Nephron progenitor cell (in vitro differentiated cells): Measurements from ENCODE around the gene LPIN1.

Source experiments
- DNase-seq: peaks from one replicate; pipeline ENCODE4 v3.0.0; 2021
- H3K27ac Mint-ChIP-seq: 2 replicates; pipeline ENCODE4 v1.8.0; 2021; ENCODE audit warnings: mild to moderate bottlenecking, moderate library complexity, mixed read lengths
- H3K27me3 Mint-ChIP-seq: 2 replicates; pipeline ENCODE4 v1.8.0; 2021; ENCODE audit warnings: mild to moderate bottlenecking, low read depth, mixed read lengths; ENCODE audit not compliant: poor library complexity
- H3K36me3 Mint-ChIP-seq: 2 replicates; pipeline ENCODE4 v1.8.0; 2021; ENCODE audit warnings: low read depth, mixed read lengths
- H3K4me1 Mint-ChIP-seq: 2 replicates; pipeline ENCODE4 v1.8.0; 2021; ENCODE audit warnings: mixed read lengths
- H3K4me3 Mint-ChIP-seq: 2 replicates; pipeline ENCODE4 v1.8.0; 2021; ENCODE audit warnings: mild to moderate bottlenecking, moderate library complexity, mixed read lengths
- H3K9me3 Mint-ChIP-seq: 2 replicates; pipeline ENCODE4 v1.8.0; 2021; ENCODE audit warnings: mild to moderate bottlenecking, moderate library complexity, mixed read lengths
- TF ChIP-seq, protein P1 (sequence below): fragments of 200-600 bp; sonication (generic); IDR thresholded peaks from 2 replicates; pipeline ENCODE4 v1.5.0; 2021; ENCODE audit warnings: antibody characterized with exemption

Gene LPIN1

DNA sequence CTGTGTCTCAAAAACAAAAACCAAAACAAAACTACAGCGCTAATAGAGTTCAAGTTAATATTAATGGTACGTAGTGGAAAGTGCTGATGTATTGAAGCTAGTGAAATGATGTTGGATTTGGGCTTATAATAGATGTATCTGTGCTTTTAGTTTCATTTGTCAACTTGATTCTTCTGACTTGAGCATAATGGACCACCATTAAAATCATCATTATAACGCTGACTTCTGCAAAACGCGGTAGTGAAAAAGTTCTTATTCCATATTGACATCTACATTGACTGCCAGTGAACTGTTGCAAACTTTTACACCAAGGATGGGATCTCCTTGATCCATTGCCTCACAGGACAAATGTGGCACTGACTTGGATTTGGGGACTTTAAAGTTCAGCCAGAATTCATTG lies 85.0 kb downstream of the LPIN1 start:
- DNase-seq = no peak
- Mint-ChIP-seq H3K9me3 (peaks cover 19% of the 10 kb centered on the region), H3K27me3 (peaks cover 14% of the 10 kb centered on the region), H3K4me3 (no peak overlapping the region), H3K36me3 (peaks cover 13% of the 10 kb centered on the region), H3K4me1 (peaks cover 28% of the 10 kb centered on the region), H3K27ac (no peak overlapping the region)
- TF ChIP-seq, protein P1, sequence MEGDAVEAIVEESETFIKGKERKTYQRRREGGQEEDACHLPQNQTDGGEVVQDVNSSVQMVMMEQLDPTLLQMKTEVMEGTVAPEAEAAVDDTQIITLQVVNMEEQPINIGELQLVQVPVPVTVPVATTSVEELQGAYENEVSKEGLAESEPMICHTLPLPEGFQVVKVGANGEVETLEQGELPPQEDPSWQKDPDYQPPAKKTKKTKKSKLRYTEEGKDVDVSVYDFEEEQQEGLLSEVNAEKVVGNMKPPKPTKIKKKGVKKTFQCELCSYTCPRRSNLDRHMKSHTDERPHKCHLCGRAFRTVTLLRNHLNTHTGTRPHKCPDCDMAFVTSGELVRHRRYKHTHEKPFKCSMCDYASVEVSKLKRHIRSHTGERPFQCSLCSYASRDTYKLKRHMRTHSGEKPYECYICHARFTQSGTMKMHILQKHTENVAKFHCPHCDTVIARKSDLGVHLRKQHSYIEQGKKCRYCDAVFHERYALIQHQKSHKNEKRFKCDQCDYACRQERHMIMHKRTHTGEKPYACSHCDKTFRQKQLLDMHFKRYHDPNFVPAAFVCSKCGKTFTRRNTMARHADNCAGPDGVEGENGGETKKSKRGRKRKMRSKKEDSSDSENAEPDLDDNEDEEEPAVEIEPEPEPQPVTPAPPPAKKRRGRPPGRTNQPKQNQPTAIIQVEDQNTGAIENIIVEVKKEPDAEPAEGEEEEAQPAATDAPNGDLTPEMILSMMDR = no peak

DNA sequence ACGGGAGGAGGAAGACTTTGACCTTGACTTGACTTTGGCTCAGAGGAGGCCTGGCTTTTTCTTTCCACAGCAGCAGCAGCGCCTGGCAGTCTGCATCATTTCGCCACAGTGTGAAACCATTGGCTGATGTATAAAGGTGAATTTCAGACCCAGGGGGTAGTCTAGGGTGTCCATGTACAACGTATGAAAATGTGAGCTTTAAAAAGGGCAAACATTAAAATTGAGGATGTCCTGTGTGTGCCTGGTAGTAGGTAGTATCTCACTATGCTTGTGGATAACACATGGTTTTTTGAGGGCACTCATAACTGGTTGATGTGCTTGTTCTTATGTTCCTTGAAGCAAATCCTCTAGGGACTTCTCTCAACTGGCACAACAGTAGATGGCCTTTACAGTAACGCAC lies 86.1 kb downstream of the LPIN1 start:
- no peak for DNase-seq
- Mint-ChIP-seq H3K36me3 (peaks cover 11% of the 10 kb centered on the region), H3K4me3 (no peak overlapping the region), H3K4me1 (peaks cover 28% of the 10 kb centered on the region), H3K27me3 (peaks cover 14% of the 10 kb centered on the region), H3K9me3 (peaks cover 19% of the 10 kb centered on the region), H3K27ac (no peak overlapping the region)
- TF ChIP-seq, protein P1 = no peak

DNA sequence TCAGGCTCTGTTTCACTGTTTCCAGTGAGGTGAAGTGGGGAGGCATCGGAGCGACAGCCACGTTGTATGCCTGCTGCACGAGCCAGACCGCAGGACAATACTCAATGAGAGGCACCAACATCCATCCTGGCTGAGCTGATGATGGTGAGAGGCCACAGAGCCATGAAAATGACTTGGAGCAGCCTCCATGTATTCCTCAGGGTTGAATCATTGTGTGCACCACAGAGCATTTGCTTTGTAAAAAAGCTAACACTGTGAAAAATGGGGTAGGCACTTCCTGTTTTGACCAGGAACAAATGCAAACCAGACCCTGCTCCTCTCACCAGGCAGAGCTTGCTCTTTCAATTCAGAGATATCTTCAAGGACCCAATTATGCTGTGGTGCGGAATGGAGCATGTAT lies 87.2 kb downstream of the LPIN1 start:
- H3K27ac Mint-ChIP-seq = no peak overlapping the region

DNA sequence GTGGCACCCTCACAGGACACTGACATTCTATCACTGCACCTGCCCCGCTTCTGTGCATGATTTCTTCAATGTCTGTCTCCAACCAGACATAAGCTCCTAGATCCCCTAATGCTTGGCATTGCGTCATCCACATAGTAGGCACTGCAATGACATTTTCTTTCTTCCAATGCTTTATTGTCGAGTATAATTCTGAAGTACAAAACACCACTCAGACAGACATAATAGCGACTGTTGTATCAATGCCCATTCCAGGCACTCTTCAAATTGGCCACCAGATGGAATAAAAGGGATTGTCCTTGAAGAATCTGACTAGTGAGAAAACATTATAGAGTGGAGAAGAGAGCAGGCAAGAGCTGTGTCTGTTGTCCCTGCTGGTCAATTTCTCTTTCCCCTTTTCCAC lies 89.0 kb downstream of the LPIN1 start:
- no peak overlapping the region for H3K27ac Mint-ChIP-seq
- H3K4me1 Mint-ChIP-seq = peaks cover 12% of the 10 kb centered on the region
- DNase-seq = no peak
- TF ChIP-seq, protein P1 = no peak
- H3K36me3 Mint-ChIP-seq = peaks cover 11% of the 10 kb centered on the region
- H3K27me3 Mint-ChIP-seq = peaks cover 20% of the 10 kb centered on the region
- peaks cover 19% of the 10 kb centered on the region for H3K9me3 Mint-ChIP-seq
- no peak overlapping the region for H3K4me3 Mint-ChIP-seq

More for the DNA sequence above, 87.2 kb downstream of the LPIN1 start:
- no peak for DNase-seq
- peaks cover 19% of the 10 kb centered on the region for H3K9me3 Mint-ChIP-seq
- H3K27me3 Mint-ChIP-seq = peaks cover 17% of the 10 kb centered on the region
- peaks cover 11% of the 10 kb centered on the region for H3K36me3 Mint-ChIP-seq
- peaks cover 28% of the 10 kb centered on the region for H3K4me1 Mint-ChIP-seq
- TF ChIP-seq, protein P1 = no peak
- H3K4me3 Mint-ChIP-seq = no peak overlapping the region

DNA sequence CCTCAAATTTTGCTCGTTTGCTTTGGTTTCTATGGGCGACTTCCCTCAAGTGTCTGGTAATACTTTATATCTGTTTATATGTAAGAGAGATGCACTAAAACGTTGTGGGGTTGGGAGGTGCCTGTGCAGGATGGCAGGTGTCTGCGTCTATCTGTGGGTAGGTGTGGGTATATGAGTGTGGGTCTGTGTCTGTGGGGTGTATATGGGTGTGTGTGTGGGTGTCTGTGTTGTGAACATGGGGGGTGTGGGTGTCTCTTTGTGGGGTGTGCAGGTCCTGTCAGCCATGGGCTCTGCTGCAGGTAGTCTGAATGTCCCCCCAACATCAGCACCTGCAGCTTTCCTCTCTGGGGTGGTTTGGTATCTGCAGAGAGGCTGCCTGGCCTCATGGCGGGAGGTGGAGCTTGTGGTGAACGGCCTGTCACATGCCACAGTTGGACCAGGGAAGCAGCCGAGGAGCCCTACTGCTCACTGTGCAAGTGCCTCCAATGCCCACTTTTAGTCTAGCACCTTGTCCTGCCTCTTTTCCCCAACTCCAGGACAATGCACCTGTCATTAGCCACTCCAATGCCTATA lies 90.3 kb downstream of the LPIN1 start:
- Mint-ChIP-seq H3K27ac (no peak overlapping the region), H3K4me1 (peaks cover 3% of the 10 kb centered on the region), H3K27me3 (peaks cover 20% of the 10 kb centered on the region), H3K4me3 (no peak overlapping the region), H3K9me3 (peaks cover 19% of the 10 kb centered on the region), H3K36me3 (peaks cover 11% of the 10 kb centered on the region)
- DNase-seq = no peak
- TF ChIP-seq, protein P1 = no peak
